C4-2B (cell line): ENCODE data around the gene NINJ1.

ENCODE experiments used
- CTCF ChIP-seq: fragments of 450-650 bp; conservative IDR thresholded peaks from 2 replicates; pipeline ENCODE4 v1.5.1; 2017; ENCODE audit warnings: mild to moderate bottlenecking
- ZFX ChIP-seq: fragments of 450-650 bp; IDR thresholded peaks from 2 replicates; pipeline ENCODE4 v1.6.1; 2017

DNA sequence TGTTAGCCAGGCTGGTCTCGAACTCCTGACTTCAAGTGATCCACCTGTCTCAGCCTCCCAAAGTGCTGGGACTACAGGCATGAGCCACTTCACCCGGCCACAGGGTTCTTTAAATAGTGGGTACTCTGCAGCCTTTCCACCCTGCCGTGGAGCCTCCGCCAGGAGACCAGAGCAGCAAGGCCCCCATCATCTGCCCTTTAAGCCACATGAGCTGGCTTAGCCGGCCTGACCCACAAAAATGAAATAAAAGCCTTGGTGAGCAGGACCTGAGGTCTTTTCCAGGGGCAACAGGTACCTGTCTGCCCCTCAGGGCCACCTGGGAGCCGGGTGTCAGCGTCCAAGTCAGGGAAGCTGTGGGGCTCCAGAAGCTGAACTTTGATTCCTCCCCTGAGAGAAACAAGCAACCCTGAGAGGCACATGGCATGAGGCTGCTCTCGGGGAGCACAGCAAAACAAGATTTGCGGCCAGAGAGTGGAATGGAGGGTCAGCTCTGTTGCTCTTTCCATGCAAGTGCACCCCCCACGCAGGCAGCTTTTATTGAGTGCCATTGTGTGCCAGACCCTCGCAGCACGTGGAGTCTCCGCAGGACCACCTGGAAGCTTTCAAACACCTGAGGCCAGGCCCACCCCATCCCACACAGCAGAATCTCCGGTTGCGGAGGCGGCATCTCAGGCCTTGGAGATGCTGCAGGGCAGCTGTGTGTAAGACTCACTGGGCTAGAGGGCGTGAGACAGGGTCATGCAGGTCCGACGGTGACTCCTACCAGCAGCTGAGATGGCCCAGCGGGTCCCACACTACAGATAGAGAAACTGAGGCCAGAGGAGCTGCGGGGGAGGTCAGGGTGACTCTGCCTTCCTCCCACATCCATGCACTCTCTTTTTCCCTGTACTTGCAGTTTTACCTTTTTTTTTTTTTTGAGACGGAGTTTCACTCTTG lies 45.1 kb upstream of the NINJ1 start:
- no peak for TF ChIP-seq CTCF
- TF ChIP-seq ZFX, result no peak
